Activated CD8-positive, alpha-beta T cell treated with anti-CD3 and anti-CD28 coated beads, Interleukin-2, amount 10 ng/mL, durations not matched to agents 7 days and 5 days (primary cell): ENCODE measurements around the gene ABCF3. TPM values are rescaled to one million over a fixed set of nuclear protein-coding genes. Genes with fewer than 3 reads are reported as not detected.

Experiments used
- ATAC-seq: fragments of 150-1000 bp; cut with Tn5 transposase; one replicate; pipeline ENCODE4 v1.10.0; 2021; ENCODE audit warnings: moderate library complexity
- CTCF ChIA-PET: fragments of 350-600 bp; sonication (Branson Sonifier 250); formaldehyde crosslinking; loops from one replicate; lab custom pipeline; 2021; ENCODE audit warnings: antibody characterized with exemption; lab: Charles Lee
- POLR2A ChIA-PET: fragments of 350-600 bp; sonication (Branson Sonifier 250); formaldehyde crosslinking; loops from one replicate; lab custom pipeline; 2021; ENCODE audit warnings: antibody characterized with exemption; lab: Charles Lee
- DNase-seq: peaks from one replicate; pipeline ENCODE4 v3.0.0-alpha.2; 2020
- H3K27ac Mint-ChIP-seq: one replicate; pipeline ENCODE4 v1.8.0; 2021; ENCODE audit warnings: mild to moderate bottlenecking, mixed read lengths
- H3K27me3 Mint-ChIP-seq: one replicate; pipeline ENCODE4 v1.8.0; 2021; ENCODE audit warnings: low read depth, mixed read lengths
- H3K36me3 Mint-ChIP-seq: one replicate; pipeline ENCODE4 v1.8.0; 2021; ENCODE audit warnings: low read depth, mixed read lengths
- H3K4me1 Mint-ChIP-seq: one replicate; pipeline ENCODE4 v1.8.0; 2021; ENCODE audit warnings: low read depth, mixed read lengths
- H3K4me3 Mint-ChIP-seq: one replicate; pipeline ENCODE4 v1.8.0; 2021; ENCODE audit warnings: mild to moderate bottlenecking, mixed read lengths
- H3K9me3 Mint-ChIP-seq: one replicate; pipeline ENCODE4 v1.8.0; 2022; ENCODE audit warnings: mixed read lengths; ENCODE audit not compliant: insufficient read depth
- total RNA-seq, 2 experiments: library from RNA; stranded (reverse); gene quantifications; one replicate each; pipeline ENCODE4 v1.2.3, GENCODE V29; 2021

Gene ABCF3
- total RNA-seq, 2 experiments from 2014 or later, result 56.6 to 57.8 TPM

DNA sequence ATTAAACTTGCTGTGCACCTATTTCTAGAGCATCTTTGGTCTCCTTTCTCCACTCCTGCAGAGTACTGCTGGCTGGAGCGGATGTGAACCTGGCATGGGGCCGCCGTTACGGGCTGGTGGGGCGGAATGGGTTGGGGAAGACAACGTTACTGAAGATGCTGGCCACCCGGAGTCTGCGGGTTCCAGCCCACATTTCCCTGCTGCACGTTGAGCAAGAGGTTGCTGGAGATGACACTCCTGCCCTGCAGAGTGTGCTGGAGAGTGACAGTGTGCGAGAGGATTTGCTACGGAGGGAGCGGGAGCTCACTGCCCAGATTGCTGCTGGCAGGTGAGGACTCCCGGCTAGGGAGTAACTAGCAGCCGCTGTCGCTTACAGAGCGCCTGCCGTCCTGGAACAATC is 2.1 kb downstream of the ABCF3 start:
- Mint-ChIP-seq H3K4me3 (no peak overlapping the region), H3K27ac (no peak overlapping the region), H3K4me1 (peaks cover 34% of the 10 kb centered on the region), H3K36me3 (peaks cover 65% of the 10 kb centered on the region), H3K9me3 (no peaks in the 10 kb centered on the region), H3K27me3 (no peaks in the 10 kb centered on the region)
- DNase-seq (no peak), ATAC-seq (no peak)
- POLR2A ChIA-PET, result no interaction called here
- CTCF ChIA-PET, result no interaction called here

DNA sequence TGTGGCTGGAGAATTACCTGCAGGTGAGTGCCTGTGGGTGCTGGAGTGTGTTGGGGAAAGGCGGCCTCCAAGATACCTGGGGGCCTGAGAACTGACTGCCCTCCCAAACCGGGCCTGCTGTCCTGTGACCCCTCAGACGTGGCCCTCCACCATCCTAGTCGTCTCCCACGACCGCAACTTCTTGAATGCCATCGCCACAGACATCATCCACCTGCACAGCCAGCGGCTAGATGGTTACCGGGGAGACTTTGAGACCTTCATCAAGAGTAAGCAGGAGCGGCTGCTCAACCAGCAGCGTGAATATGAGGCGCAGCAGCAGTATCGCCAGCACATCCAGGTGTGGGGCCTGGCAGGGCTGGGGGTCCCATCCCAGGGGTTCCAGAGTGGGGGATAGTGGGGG is 3.4 kb downstream of the ABCF3 start:
- ChIA-PET POLR2A (no interaction called here), CTCF (no interaction called here)
- H3K9me3 Mint-ChIP-seq, result no peaks in the 10 kb centered on the region

DNA sequence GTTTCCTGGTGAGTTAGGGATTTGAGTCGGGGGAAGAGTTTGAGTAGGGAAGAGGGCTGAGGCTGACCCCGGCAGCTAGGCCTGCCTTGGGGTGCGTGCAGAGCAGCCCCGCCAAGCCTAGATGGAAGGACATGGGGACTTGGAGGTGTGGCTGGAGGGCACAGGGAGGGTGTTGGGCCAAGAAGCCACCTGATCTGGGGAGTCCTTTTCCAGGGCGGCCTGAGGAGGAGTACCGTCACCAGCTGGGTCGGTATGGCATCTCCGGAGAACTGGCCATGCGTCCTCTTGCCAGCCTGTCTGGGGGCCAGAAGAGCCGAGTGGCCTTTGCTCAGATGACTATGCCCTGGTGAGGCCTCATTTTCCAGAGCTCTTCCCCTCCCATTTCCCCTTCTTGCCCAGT is 6.9 kb downstream of the ABCF3 start:
- no peak overlapping the region for H3K4me3 Mint-ChIP-seq
- DNase-seq (no peak), ATAC-seq (no peak)
- no peak overlapping the region for H3K27ac Mint-ChIP-seq
- H3K27me3 Mint-ChIP-seq, result no peaks in the 10 kb centered on the region
- POLR2A ChIA-PET, result no interaction called here
- peaks cover 6% of the 10 kb centered on the region for H3K4me1 Mint-ChIP-seq
- CTCF ChIA-PET, result no interaction called here
- H3K9me3 Mint-ChIP-seq, result no peaks in the 10 kb centered on the region
- peaks cover 56% of the 10 kb centered on the region for H3K36me3 Mint-ChIP-seq

More for the DNA sequence above, 3.4 kb downstream of the ABCF3 start:
- Mint-ChIP-seq H3K4me3 (no peak overlapping the region), H3K4me1 (peaks cover 31% of the 10 kb centered on the region), H3K36me3 (peaks cover 64% of the 10 kb centered on the region), H3K27ac (no peak overlapping the region), H3K27me3 (no peaks in the 10 kb centered on the region)
- DNase-seq, result no peak
- no peak for ATAC-seq

DNA sequence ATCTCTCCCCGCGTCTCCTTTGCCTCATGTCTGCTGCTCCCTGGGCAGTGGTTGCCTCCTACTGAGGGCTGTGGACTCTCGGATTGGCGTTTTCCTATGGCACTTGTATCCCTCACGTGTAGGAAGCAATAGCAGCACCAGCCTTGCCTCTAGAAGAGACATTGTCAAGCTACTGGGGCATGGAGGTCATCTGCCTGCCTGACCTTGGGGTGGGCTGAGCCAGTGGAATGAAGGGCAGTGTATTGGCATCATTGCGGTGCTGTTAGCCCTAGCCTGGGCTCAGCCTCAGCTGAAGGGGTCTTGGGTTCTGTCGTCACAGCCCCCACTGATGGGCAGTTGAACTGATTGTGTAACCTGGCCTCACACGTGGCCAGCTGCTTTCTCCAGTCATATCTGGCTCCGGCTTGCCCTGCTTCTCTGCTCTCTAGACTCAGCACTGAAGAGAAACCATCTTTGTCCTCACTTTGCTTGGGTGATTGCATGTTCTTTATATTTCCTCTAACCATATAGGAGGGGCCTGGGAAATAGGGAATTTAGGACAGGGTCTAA is 8.1 kb downstream of the ABCF3 start:
- POLR2A ChIA-PET, result no interaction called here
- H3K27ac Mint-ChIP-seq, result no peak overlapping the region
- H3K36me3 Mint-ChIP-seq, result peaks cover 45% of the 10 kb centered on the region

DNA sequence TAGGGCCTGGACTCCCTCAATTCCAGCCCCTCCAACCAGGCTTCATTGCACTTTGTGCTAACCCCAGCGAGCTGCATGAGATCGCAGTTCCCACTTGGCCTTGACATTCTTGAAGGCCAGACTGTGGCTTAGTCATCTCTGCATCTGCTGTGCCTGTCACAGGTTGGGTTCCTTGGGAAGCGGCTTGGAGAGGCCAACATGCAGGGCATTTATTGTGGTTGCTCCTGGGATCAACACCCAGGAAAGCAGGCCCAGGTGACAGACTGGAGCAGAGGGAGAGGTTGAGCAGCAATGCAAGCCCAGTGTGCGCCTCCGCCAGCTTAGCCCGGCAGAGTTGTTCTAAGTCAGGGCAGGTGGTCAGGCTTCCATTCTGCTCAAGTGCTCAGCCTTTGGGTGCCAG is 10.5 kb downstream of the ABCF3 start:
- CTCF ChIA-PET, result interaction anchor here (1.6 kb wide), 1 partner anchor 31 kb away, joined by 5 read pairs; no protein-coding TSS in a partner anchor
- H3K27ac Mint-ChIP-seq, result no peak overlapping the region
- no peaks in the 10 kb centered on the region for H3K4me1 Mint-ChIP-seq
- no peaks in the 10 kb centered on the region for H3K27me3 Mint-ChIP-seq
- no peak overlapping the region for H3K4me3 Mint-ChIP-seq
- H3K9me3 Mint-ChIP-seq, result no peaks in the 10 kb centered on the region
- POLR2A ChIA-PET, result interaction anchor here (0.5 kb wide), 1 partner anchor 17 kb away, joined by 3 read pairs; no protein-coding TSS in a partner anchor
- DNase-seq, result no peak
- H3K36me3 Mint-ChIP-seq, result peaks cover 29% of the 10 kb centered on the region
- ATAC-seq, result no peak

More for the DNA sequence above, 8.1 kb downstream of the ABCF3 start:
- Mint-ChIP-seq H3K4me1 (peaks cover 3% of the 10 kb centered on the region), H3K4me3 (no peak overlapping the region), H3K27me3 (no peaks in the 10 kb centered on the region), H3K9me3 (no peaks in the 10 kb centered on the region)
- DNase-seq (no peak), ATAC-seq (no peak)
- CTCF ChIA-PET, result no interaction called here

DNA sequence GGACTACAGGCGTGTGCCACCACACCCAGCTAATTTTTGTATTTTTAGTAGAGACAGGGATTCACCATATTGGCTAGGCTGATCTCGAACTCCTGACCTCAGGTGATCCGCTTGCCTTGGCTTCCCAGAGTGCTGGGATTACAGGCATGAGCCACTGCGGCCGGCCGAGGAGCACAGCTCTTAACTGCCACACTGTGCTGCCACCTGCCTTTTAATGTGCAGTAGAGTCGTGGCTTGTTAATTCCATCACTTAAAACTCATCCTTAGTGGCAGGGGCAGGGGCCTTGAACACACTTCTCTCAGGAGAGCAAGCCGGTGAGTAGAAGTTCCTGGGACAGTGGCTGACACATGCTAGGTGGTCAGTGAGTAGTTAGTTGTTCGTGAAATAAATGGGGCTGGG is 12.5 kb downstream of the ABCF3 start:
- Mint-ChIP-seq H3K27ac (no peak overlapping the region), H3K4me1 (no peaks in the 10 kb centered on the region), H3K27me3 (peaks cover 3% of the 10 kb centered on the region), H3K9me3 (no peaks in the 10 kb centered on the region), H3K36me3 (peaks cover 13% of the 10 kb centered on the region), H3K4me3 (no peak overlapping the region)
- POLR2A ChIA-PET, result no interaction called here
- ATAC-seq (no peak), DNase-seq (no peak)
- CTCF ChIA-PET, result interaction anchor here (0.8 kb wide), 1 partner anchor 85 kb away, joined by 3 read pairs; no protein-coding TSS in a partner anchor

DNA sequence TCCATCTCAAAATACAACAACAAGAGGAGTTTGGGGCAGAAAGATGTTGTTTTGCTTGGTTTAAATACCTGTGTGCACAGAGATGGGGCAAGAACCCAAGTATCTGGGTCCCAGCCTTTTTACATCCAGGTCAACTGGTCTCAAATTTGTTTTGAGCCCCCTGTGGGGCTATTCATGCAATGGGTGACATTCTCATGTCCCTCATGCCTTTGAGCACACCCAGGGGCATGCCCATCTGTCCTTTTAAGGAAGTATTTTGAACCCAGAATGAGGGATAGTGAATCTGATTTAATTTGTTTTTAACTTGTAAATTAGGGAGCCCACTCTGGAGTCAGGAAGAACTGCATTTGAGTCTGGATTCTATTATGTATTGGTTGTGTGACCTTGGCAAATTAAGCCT is 14.8 kb downstream of the ABCF3 start:
- H3K27me3 Mint-ChIP-seq, result peaks cover 6% of the 10 kb centered on the region

DNA sequence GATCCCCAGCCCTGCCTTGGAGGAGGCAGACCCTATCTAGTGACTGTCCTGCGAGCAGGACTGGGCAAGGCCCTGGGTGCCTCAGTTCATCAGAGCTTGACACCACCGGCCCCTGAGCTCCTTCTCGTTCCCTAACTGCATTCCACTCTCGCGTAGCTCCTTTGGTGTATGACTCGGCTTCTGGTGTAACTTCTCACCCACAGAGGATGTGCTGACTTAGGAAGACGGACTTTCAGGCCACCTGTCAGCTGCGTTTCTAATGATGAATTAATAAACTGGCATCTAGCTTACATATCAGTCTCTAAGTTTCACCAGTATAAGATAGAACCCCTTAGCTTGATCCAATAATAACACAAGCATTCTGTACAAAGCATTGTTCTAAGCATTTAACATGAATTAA is 17.5 kb downstream of the ABCF3 start:
- Mint-ChIP-seq H3K27me3 (peaks cover 13% of the 10 kb centered on the region), H3K4me1 (no peaks in the 10 kb centered on the region), H3K9me3 (no peaks in the 10 kb centered on the region), H3K4me3 (no peak overlapping the region), H3K27ac (no peak overlapping the region), H3K36me3 (no peaks in the 10 kb centered on the region)
- POLR2A ChIA-PET, result no interaction called here
- no peak for DNase-seq
- no peak for ATAC-seq
- CTCF ChIA-PET, result interaction anchor here (0.9 to 1.0 kb wide), 2 partner anchors 23 to 24 kb away, joined by 3 to 5 read pairs; no protein-coding TSS in a partner anchor

More for the DNA sequence above, 14.8 kb downstream of the ABCF3 start:
- ATAC-seq, result no peak
- Mint-ChIP-seq H3K4me1 (no peaks in the 10 kb centered on the region), H3K4me3 (no peak overlapping the region), H3K9me3 (no peaks in the 10 kb centered on the region), H3K36me3 (no peaks in the 10 kb centered on the region), H3K27ac (no peak overlapping the region)
- no peak for DNase-seq
- ChIA-PET POLR2A (interaction anchor here (0.9 kb wide), 1 partner anchor 1190 kb away, joined by 3 read pairs; no protein-coding TSS in a partner anchor), CTCF (no interaction called here)

DNA sequence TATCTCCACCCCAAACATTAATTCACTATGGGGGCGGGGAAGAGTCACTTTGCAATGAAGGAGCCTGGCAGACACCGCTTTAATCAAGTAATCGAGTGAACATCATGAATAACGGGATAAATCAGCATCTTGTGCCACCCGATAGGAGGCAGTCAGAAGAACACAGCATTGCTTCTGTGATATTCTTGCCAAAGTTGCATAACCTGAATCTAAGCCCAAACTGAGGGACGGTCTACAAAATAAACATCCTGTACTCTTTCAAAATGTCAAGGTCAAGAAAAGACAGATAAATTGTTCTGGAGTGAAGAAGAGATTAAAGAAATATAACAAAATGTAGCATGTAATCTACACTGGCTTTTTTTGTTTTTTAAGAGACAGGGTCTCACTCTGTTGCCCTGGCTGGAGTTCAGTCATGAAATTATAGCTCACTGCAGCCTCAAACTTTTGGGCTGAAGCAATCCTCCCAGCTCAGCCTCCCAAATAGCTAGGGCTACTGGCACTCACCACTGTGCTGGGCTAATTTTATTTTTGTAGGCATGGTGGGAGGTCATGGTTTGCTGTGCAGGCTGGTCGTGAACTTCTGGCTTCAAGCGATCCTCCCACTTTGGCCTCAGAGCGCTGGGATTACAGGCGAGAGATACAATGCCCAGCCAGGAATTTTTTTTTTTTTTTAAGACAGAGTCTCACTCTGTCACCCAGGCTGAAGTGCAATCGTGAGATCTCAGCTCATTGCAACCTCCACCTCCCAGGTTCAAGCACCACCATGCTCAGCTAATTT is 23.3 kb downstream of the ABCF3 start:
- H3K4me3 Mint-ChIP-seq, result no peak overlapping the region
- no peak overlapping the region for H3K27ac Mint-ChIP-seq
- POLR2A ChIA-PET, result interaction anchor here (0.7 kb wide), 1 partner anchor 23 kb away, joined by 3 read pairs; the partner anchor contains the start of gene ABCF3
- CTCF ChIA-PET, result interaction anchor here (3.8 kb wide), 1 partner anchor 18 kb away, joined by 18 read pairs; no protein-coding TSS in a partner anchor
- no peaks in the 10 kb centered on the region for H3K9me3 Mint-ChIP-seq
- peaks cover 14% of the 10 kb centered on the region for H3K27me3 Mint-ChIP-seq
- H3K36me3 Mint-ChIP-seq, result no peaks in the 10 kb centered on the region
- DNase-seq (no peak), ATAC-seq (no peak)
- no peaks in the 10 kb centered on the region for H3K4me1 Mint-ChIP-seq

DNA sequence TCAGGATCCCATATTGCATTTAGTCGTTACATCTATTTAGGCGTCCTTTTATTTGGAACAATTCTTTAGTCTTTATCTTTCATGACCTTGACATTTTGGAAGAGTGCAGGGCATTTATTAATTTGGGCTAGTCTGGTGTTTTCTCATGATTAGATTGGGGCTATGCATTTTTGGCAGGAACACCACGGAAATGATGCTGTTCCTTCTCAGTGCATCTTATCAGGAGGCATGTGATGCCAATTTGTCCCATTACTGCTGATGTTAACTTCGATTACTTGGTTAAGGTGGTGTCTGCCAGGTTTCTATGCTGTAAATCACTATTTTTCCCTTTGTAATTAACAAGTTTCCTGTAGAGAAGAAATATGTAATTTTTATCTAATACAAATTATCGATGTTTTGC is 25.3 kb downstream of the ABCF3 start:
- no peaks in the 10 kb centered on the region for H3K36me3 Mint-ChIP-seq
- POLR2A ChIA-PET, result interaction anchor here (0.6 to 0.7 kb wide), 2 partner anchors 21 to 25 kb away, joined by 3 read pairs; no protein-coding TSS in a partner anchor
- no peaks in the 10 kb centered on the region for H3K4me1 Mint-ChIP-seq
- no peaks in the 10 kb centered on the region for H3K9me3 Mint-ChIP-seq
- DNase-seq (no peak), ATAC-seq (no peak)
- peaks cover 18% of the 10 kb centered on the region for H3K27me3 Mint-ChIP-seq
- no peak overlapping the region for H3K4me3 Mint-ChIP-seq
- H3K27ac Mint-ChIP-seq, result no peak overlapping the region
- CTCF ChIA-PET, result interaction anchor here (3.8 kb wide), 1 partner anchor 16 kb away, joined by 18 read pairs; no protein-coding TSS in a partner anchor

DNA sequence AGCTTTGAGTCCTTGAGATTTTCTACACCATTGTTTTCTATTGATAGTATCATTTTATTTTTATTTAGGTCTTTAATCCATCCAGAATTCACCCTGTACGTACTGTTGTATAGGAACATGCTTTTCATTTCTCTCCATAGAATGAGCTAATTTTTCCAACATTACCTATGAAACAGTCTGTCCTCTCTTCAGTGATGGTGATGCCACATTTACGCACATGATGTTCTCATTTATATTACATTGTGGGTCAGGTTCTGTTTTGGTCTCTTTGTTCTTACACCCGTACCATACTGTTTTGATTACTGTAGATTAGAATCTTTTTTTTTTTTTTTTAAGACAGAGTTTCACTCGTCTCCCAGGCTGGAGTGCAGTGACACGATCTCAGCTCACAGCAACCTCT is 25.7 kb downstream of the ABCF3 start:
- no peak for ATAC-seq

DNA sequence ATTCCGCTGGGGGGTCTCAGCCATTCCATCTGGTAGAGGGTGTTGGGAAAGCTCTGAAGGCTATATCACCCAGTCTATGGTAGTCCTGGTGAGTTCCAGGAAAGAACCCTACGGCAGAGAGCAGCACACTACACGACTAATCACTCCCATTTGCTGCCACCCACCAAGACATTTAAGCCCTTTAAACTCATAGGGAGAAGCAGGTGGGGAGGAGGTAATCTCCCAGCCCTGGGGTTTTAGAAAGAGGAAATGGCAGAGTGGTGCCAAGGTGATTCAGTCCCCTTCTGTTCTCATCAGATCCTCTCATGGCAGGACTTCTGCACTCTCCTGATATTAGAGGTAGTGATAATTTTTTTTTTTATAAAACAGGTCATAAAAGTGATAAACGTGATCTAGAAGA is 32.8 kb downstream of the ABCF3 start:
- Mint-ChIP-seq H3K36me3 (no peaks in the 10 kb centered on the region), H3K4me1 (no peaks in the 10 kb centered on the region), H3K9me3 (no peaks in the 10 kb centered on the region), H3K27ac (no peak overlapping the region), H3K4me3 (no peak overlapping the region), H3K27me3 (peaks cover 11% of the 10 kb centered on the region)
- ChIA-PET CTCF (interaction anchor here (1.2 kb wide), 1 partner anchor 9 kb away, joined by 4 read pairs; no protein-coding TSS in a partner anchor), POLR2A (no interaction called here)
- DNase-seq (no peak), ATAC-seq (no peak)

More for the DNA sequence above, 25.7 kb downstream of the ABCF3 start:
- ChIA-PET POLR2A (interaction anchor here (0.6 kb wide), 1 partner anchor 21 kb away, joined by 3 read pairs; no protein-coding TSS in a partner anchor), CTCF (interaction anchor here (3.8 kb wide), 1 partner anchor 16 kb away, joined by 18 read pairs; no protein-coding TSS in a partner anchor)
- peaks cover 15% of the 10 kb centered on the region for H3K27me3 Mint-ChIP-seq
- no peak overlapping the region for H3K4me3 Mint-ChIP-seq
- no peak overlapping the region for H3K27ac Mint-ChIP-seq
- no peaks in the 10 kb centered on the region for H3K4me1 Mint-ChIP-seq
- DNase-seq, result no peak
- no peaks in the 10 kb centered on the region for H3K9me3 Mint-ChIP-seq
- no peaks in the 10 kb centered on the region for H3K36me3 Mint-ChIP-seq
